CD4-positive, alpha-beta memory T cell (primary cell): ENCODE results near the gene COL7A1. TPM values are rescaled to one million over a fixed set of nuclear protein-coding genes. Genes with fewer than 3 reads are reported as not detected.

Source experiments
- CTCF ChIA-PET: fragments of 350-600 bp; sonication (Branson Sonifier 250); formaldehyde crosslinking; loops from one replicate; lab custom pipeline; 2021; ENCODE audit warnings: inconsistent platforms; ENCODE audit not compliant: partially characterized antibody; lab: Charles Lee
- POLR2A ChIA-PET: fragments of 350-600 bp; sonication (Branson Sonifier 250); formaldehyde crosslinking; loops from one replicate; lab custom pipeline; 2021; ENCODE audit not compliant: partially characterized antibody; lab: Charles Lee
- DNase-seq, 5 donors: peaks; one replicate each; pipeline versions ENCODE4 v3.0.0 to v3.0.0-alpha.2; 2020 to 2022; ENCODE audit warnings: mixed read lengths in 1 of 5
- H3K27ac ChIP-seq: one replicate; pipeline ENCODE4 v1.7.0; 2013; ENCODE audit warnings: low read depth, low read length
- H3K27me3 ChIP-seq: 2 replicates; pipeline ENCODE4 v1.7.0; 2013; ENCODE audit warnings: mild to moderate bottlenecking, low read length, moderate library complexity; ENCODE audit not compliant: insufficient read depth
- H3K36me3 ChIP-seq: 2 replicates; pipeline ENCODE4 v1.7.0; 2013; ENCODE audit warnings: mild to moderate bottlenecking, low read length, moderate library complexity; ENCODE audit not compliant: insufficient read depth
- H3K4me1 ChIP-seq: 2 replicates; pipeline ENCODE4 v1.7.0; 2013; ENCODE audit warnings: mild to moderate bottlenecking, low read length, moderate library complexity; ENCODE audit not compliant: insufficient read depth
- H3K4me3 ChIP-seq, 2 donors: one replicate each; pipeline ENCODE4 v1.7.0; 2013; ENCODE audit warnings: low read length in 2 of 2, mild to moderate bottlenecking in 1 of 2
- H3K9me3 ChIP-seq, 2 donors: one replicate each; pipeline ENCODE4 v1.7.0; 2013; ENCODE audit warnings: low read length in 2 of 2, control low read depth in 1 of 2; ENCODE audit not compliant: control insufficient read depth in 1 of 2
- H3K27ac Mint-ChIP-seq, 7 donors: one replicate each; pipeline ENCODE4 v1.8.0; 2020 to 2021; ENCODE audit warnings: mixed read lengths in 7 of 7, mild to moderate bottlenecking in 6 of 7, inconsistent platforms in 3 of 7, moderate library complexity in 3 of 7
- H3K27me3 Mint-ChIP-seq, 2 donors: one replicate each; pipeline ENCODE4 v1.8.0; 2020 to 2021; ENCODE audit warnings: mixed read lengths in 2 of 2
- H3K36me3 Mint-ChIP-seq, 2 donors: one replicate each; pipeline ENCODE4 v1.8.0; 2020 to 2021; ENCODE audit warnings: mixed read lengths in 2 of 2, inconsistent platforms in 1 of 2, mild to moderate bottlenecking in 1 of 2
- H3K4me1 Mint-ChIP-seq, 4 donors: one replicate each; pipeline ENCODE4 v1.8.0; 2020 to 2021; ENCODE audit warnings: mixed read lengths in 4 of 4, mild to moderate bottlenecking in 1 of 4
- H3K4me3 Mint-ChIP-seq, 8 donors: one replicate each; pipeline ENCODE4 v1.8.0; 2020 to 2021; ENCODE audit warnings: mixed read lengths in 8 of 8, mild to moderate bottlenecking in 7 of 8, moderate library complexity in 6 of 8, inconsistent platforms in 3 of 8
- H3K9me3 Mint-ChIP-seq, 8 donors: one replicate each; pipeline ENCODE4 v1.8.0; 2020 to 2021; ENCODE audit warnings: mixed read lengths in 8 of 8, mild to moderate bottlenecking in 5 of 8, inconsistent platforms in 3 of 8, moderate library complexity in 1 of 8
- intact Hi-C: fragments of 100-400 bp; cut with micrococcal nuclease; formaldehyde crosslinking; loops from one replicate; pipeline ENCODE4 v1.15.1; 2023
- polyA plus RNA-seq, 2 donors: library from polyadenylated mRNA; unstranded; fragments of 300-500 nt; fragmentation: Illumina TruSeq; gene quantifications; one replicate each; pipeline ENCODE4 v1.2.3, GENCODE V29; 2021
- total RNA-seq, 2 experiments: library from RNA; stranded (reverse); gene quantifications; one replicate each; pipeline ENCODE4 v1.2.3, GENCODE V29; 2021

The COL7A1 gene
- total and polyA plus RNA-seq, 4 experiments from 2014 or later: 1.2 to 1.9 TPM; not detected in 2

- Histone ChIP-seq H3K27me3 (no peaks in the 10 kb centered on the region), H3K4me1 (no peaks in the 10 kb centered on the region), H3K9me3 (no peaks in the 10 kb centered on the region), H3K27ac (no peak overlapping the region), H3K36me3 (peaks cover 29% of the 10 kb centered on the region), H3K4me3 (no peak overlapping the region)
- intact Hi-C loops: no loop called here
- Mint-ChIP-seq H3K9me3 (no peaks in the 10 kb centered on the region), H3K4me1 (peaks cover 0 to 6% (median 3%) of the 10 kb centered on the region in 4 donors), H3K27me3 (peaks cover 4 to 8% of the 10 kb centered on the region in 2 donors), H3K36me3 (peaks cover 11 to 35% of the 10 kb centered on the region in 2 donors), H3K27ac (no peak overlapping the region), H3K4me3 (no peak overlapping the region)
- no peak for DNase-seq
- ChIA-PET POLR2A (no interaction called here), CTCF (no interaction called here)
These were observed 1.7 kb upstream of the COL7A1 start for GRCh38 chr3:48596676-48597407.

- no peaks in the 10 kb centered on the region for H3K9me3 ChIP-seq
- POLR2A ChIA-PET: no interaction called here
- Mint-ChIP-seq H3K27ac (peak overlapping the region in 3 of 7 donors; percentile 7 to 57 (median 33)), H3K4me3 (no peak overlapping the region), H3K27me3 (peaks cover 4 to 8% of the 10 kb centered on the region in 2 donors), H3K4me1 (peaks cover 0 to 6% (median 3%) of the 10 kb centered on the region in 4 donors), H3K9me3 (no peaks in the 10 kb centered on the region), H3K36me3 (peaks cover 10 to 30% of the 10 kb centered on the region in 2 donors)
- no peak overlapping the region for H3K27ac ChIP-seq
- intact Hi-C loops: no loop called here
- CTCF ChIA-PET: no interaction called here
- H3K36me3 ChIP-seq: peaks cover 22% of the 10 kb centered on the region
- no peaks in the 10 kb centered on the region for H3K27me3 ChIP-seq
- no peak overlapping the region for H3K4me3 ChIP-seq
- no peaks in the 10 kb centered on the region for H3K4me1 ChIP-seq
- DNase-seq: no peak
These were observed 1.0 kb upstream of the COL7A1 start for GRCh38 chr3:48596157-48596556.

- no peak overlapping the region for H3K4me3 Mint-ChIP-seq
- POLR2A ChIA-PET: no interaction called here
- H3K27me3 Mint-ChIP-seq: peaks cover 6 to 13% of the 10 kb centered on the region in 2 donors
- Histone ChIP-seq H3K9me3 (no peaks in the 10 kb centered on the region), H3K36me3 (peaks cover 17% of the 10 kb centered on the region), H3K27me3 (no peaks in the 10 kb centered on the region), H3K4me3 (no peak overlapping the region), H3K4me1 (no peaks in the 10 kb centered on the region), H3K27ac (no peak overlapping the region)
- peaks cover 0 to 2% (median 0%) of the 10 kb centered on the region in 8 donors for H3K9me3 Mint-ChIP-seq
- DNase-seq: peak in 1 of 5 donors; percentile 39
- CTCF ChIA-PET: interaction anchor here (1.0 kb wide), 1 partner anchor 470 kb away, joined by 3 read pairs; no protein-coding TSS in a partner anchor
- peaks cover 0 to 6% (median 3%) of the 10 kb centered on the region in 4 donors for H3K4me1 Mint-ChIP-seq
- H3K36me3 Mint-ChIP-seq: peaks cover 5 to 25% of the 10 kb centered on the region in 2 donors
- no peak overlapping the region for H3K27ac Mint-ChIP-seq
- intact Hi-C loops: no loop called here
These were observed 495 bp upstream of the COL7A1 start for GRCh38 chr3:48595526-48596121.

- Mint-ChIP-seq H3K27me3 (peaks cover 7 to 18% of the 10 kb centered on the region in 2 donors), H3K27ac (no peak overlapping the region), H3K36me3 (peaks cover 4 to 14% of the 10 kb centered on the region in 2 donors), H3K9me3 (peaks cover 0 to 2% (median 0%) of the 10 kb centered on the region in 8 donors), H3K4me1 (peaks cover 0 to 6% (median 3%) of the 10 kb centered on the region in 4 donors), H3K4me3 (peak overlapping the region in 2 of 8 donors; percentile 20 to 43)
- Histone ChIP-seq H3K36me3 (peaks cover 6% of the 10 kb centered on the region), H3K4me1 (no peaks in the 10 kb centered on the region), H3K27me3 (no peaks in the 10 kb centered on the region), H3K4me3 (no peak overlapping the region), H3K9me3 (no peaks in the 10 kb centered on the region), H3K27ac (no peak overlapping the region)
- CTCF ChIA-PET: no interaction called here
- peak in 1 of 5 donors; percentile 24 for DNase-seq
- POLR2A ChIA-PET: no interaction called here
- intact Hi-C loops: no loop called here
These were observed 596 bp downstream of the COL7A1 start for GRCh38 chr3:48594417-48595049.

- ChIA-PET POLR2A (no interaction called here), CTCF (no interaction called here)
- no peak overlapping the region for H3K27ac ChIP-seq
- H3K4me3 ChIP-seq: no peak overlapping the region
- Mint-ChIP-seq H3K36me3 (peaks cover 0 to 5% of the 10 kb centered on the region in 2 donors), H3K4me1 (peaks cover 0 to 6% (median 3%) of the 10 kb centered on the region in 4 donors), H3K27ac (no peak overlapping the region), H3K9me3 (peaks cover 0 to 2% (median 0%) of the 10 kb centered on the region in 8 donors), H3K4me3 (no peak overlapping the region), H3K27me3 (peaks cover 14 to 26% of the 10 kb centered on the region in 2 donors)
- no peaks in the 10 kb centered on the region for H3K27me3 ChIP-seq
- no peaks in the 10 kb centered on the region for H3K4me1 ChIP-seq
- no peaks in the 10 kb centered on the region for H3K36me3 ChIP-seq
- peak in 1 of 5 donors; percentile 4 for DNase-seq
- intact Hi-C loops: no loop called here
- H3K9me3 ChIP-seq: no peaks in the 10 kb centered on the region
These were observed 1.8 kb downstream of the COL7A1 start for GRCh38 chr3:48593337-48593736.

- Mint-ChIP-seq H3K9me3 (peaks cover 0 to 2% (median 0%) of the 10 kb centered on the region in 8 donors), H3K4me3 (no peak overlapping the region), H3K4me1 (peaks cover 0 to 6% (median 3%) of the 10 kb centered on the region in 4 donors), H3K27me3 (peaks cover 14 to 32% of the 10 kb centered on the region in 2 donors), H3K27ac (peak overlapping the region in 1 of 7 donors; percentile 23), H3K36me3 (peaks cover 0 to 3% of the 10 kb centered on the region in 2 donors)
- H3K27ac ChIP-seq: no peak overlapping the region
- intact Hi-C loops: no loop called here
- H3K4me3 ChIP-seq: no peak overlapping the region
- CTCF ChIA-PET: no interaction called here
- no peaks in the 10 kb centered on the region for H3K4me1 ChIP-seq
- H3K27me3 ChIP-seq: no peaks in the 10 kb centered on the region
- H3K9me3 ChIP-seq: no peaks in the 10 kb centered on the region
- DNase-seq: peak in 1 of 5 donors; percentile 19
- POLR2A ChIA-PET: no interaction called here
- H3K36me3 ChIP-seq: no peaks in the 10 kb centered on the region
These were observed 2.5 kb downstream of the COL7A1 start for GRCh38 chr3:48592519-48593087.
